GM12873 (cell line): ENCODE measurements around the gene FUT8.

Experiments
- CTCF ChIP-seq: IDR thresholded peaks from 2 replicates; pipeline ENCODE4 v1.5.1; 2012; ENCODE audit warnings: low read depth, mild to moderate bottlenecking, moderate library complexity, low read length, control low read depth; ENCODE audit not compliant: insufficient read depth; ENCODE audit errors: missing control alignments

The FUT8 gene

GRCh38 chr14:65774041-65774440 lies 361.5 kb downstream of the FUT8 start:
- TF ChIP-seq CTCF: no peak

- no peak for TF ChIP-seq CTCF
Observed at GRCh38 chr14:65776193-65776852, 363.8 kb downstream of the FUT8 start.

GRCh38 chr14:65780566-65780965 lies 368.0 kb downstream of the FUT8 start:
- no peak for TF ChIP-seq CTCF

- no peak for TF ChIP-seq CTCF
Observed at GRCh38 chr14:65783101-65783500, 370.6 kb downstream of the FUT8 start.

GRCh38 chr14:65783576-65783975 lies 371.0 kb downstream of the FUT8 start:
- TF ChIP-seq CTCF: no peak

GRCh38 chr14:65784574-65784973 lies 372.0 kb downstream of the FUT8 start:
- no peak for TF ChIP-seq CTCF

- TF ChIP-seq CTCF: no peak
Observed at GRCh38 chr14:65787461-65787860, 374.9 kb downstream of the FUT8 start.
